K562 (cell line): ENCODE data around the gene RASAL1. TPM values are rescaled to one million over a fixed set of nuclear protein-coding genes. Genes with fewer than 3 reads are reported as not detected.
"Not testable (repeated sequence)": the region's sequence is repeated elsewhere in the genome, so short reads cannot be mapped to it uniquely, and the experiment has no call there.

ENCODE experiments used
- ATAC-seq: fragments of 200-7000 bp; cut with Tn5 transposase; 3 replicates; pipeline ENCODE4 v1.9.1; 2020; ENCODE audit warnings: moderate library complexity
- BruUV-seq: library from RNA; stranded (reverse); fragments of 400-500 nt; replicated peaks from 2 replicates; lab custom pipeline; 2021; lab: Mats Ljungman, UMichigan
- CTCF ChIA-PET: fragments of 300-600 bp; formaldehyde crosslinking; extraction: SDS; loops from one replicate; lab custom pipeline; 2021; ENCODE audit warnings: low intra/inter-chr PET ratio; lab: Yijun Ruan, JAX
- POLR2A ChIA-PET: fragments of 300-600, 350-650 bp; sonication (Branson Sonifier 250); formaldehyde crosslinking; extraction: SDS; loops from one replicate; lab custom pipeline; 2021; ENCODE audit warnings: antibody characterized with exemption, inconsistent platforms; lab: Yijun Ruan, JAX
- DNase-seq, 4 experiments: peaks; one replicate each; pipeline versions ENCODE4 v3.0.0 to v3.0.0-alpha.2; 2011 to 2018; ENCODE audit warnings: low spot score in 3 of 4, mixed read lengths in 3 of 4; ENCODE audit errors: extremely low read depth in 1 of 4
- FAIRE-seq: peaks from 2 replicates; lab custom pipeline; 2011; peaks lifted over from hg19 to GRCh38; lab: Jason Lieb, UNC
- H2AFZ ChIP-seq: 2 replicates; pipeline ENCODE4 v1.6.0; 2011; ENCODE audit warnings: low read depth, low read length, control low read depth, inconsistent platforms
- H3K27ac ChIP-seq: fragments of 200-600 bp; 3 replicates; pipeline ENCODE4 v1.8.0; 2011; ENCODE audit warnings: low read depth, mild to moderate bottlenecking, control low read depth, inconsistent platforms, low read length, moderate library complexity, mixed read lengths; ENCODE audit errors: extremely low read depth
- H3K27me3 ChIP-seq, 2 experiments: fragments of 300-600 bp in 1 of 2; 2 replicates in 1 of 2; 3 replicates in 1 of 2; pipeline versions ENCODE4 v1.6.0 to v1.8.0; 2011; ENCODE audit warnings: inconsistent platforms in 2 of 2, low read length in 2 of 2, mild to moderate bottlenecking in 1 of 2, mixed read lengths in 1 of 2, moderate library complexity in 1 of 2; ENCODE audit not compliant: control insufficient read depth in 2 of 2, insufficient read depth in 2 of 2
- H3K36me3 ChIP-seq: fragments of 300-600 bp; 3 replicates; pipeline ENCODE4 v1.8.0; 2011; ENCODE audit warnings: mild to moderate bottlenecking, low read length, inconsistent platforms; ENCODE audit not compliant: control insufficient read depth, insufficient read depth
- H3K4me1 ChIP-seq, 2 experiments: fragments of 200-600 bp in 1 of 2; replicated peaks in 1 of 2; 2 replicates in 1 of 2; 3 replicates in 1 of 2; pipeline versions ENCODE4 v1.5.1 to v1.8.0; 2011; ENCODE audit warnings: inconsistent platforms in 2 of 2, low read length in 2 of 2, mild to moderate bottlenecking in 1 of 2, mixed read lengths in 1 of 2, moderate library complexity in 1 of 2; ENCODE audit not compliant: control insufficient read depth in 2 of 2, insufficient read depth in 2 of 2
- H3K4me2 ChIP-seq: 2 replicates; pipeline ENCODE4 v1.6.1; 2011; ENCODE audit warnings: low read length, control low read depth, inconsistent platforms, mixed read lengths; ENCODE audit not compliant: insufficient read depth
- H3K4me3 ChIP-seq: fragments of 200-600 bp; sonication (generic), shearing (Covaris generic); 2 replicates; pipeline ENCODE4 v1.5.1; 2016; ENCODE audit warnings: control low read depth, inconsistent platforms
- H3K79me2 ChIP-seq: fragments of 200-600 bp; 3 replicates; pipeline ENCODE4 v1.8.0; 2011; ENCODE audit warnings: low read length, inconsistent platforms; ENCODE audit not compliant: control insufficient read depth, insufficient read depth
- H3K9ac ChIP-seq, 2 experiments: 2 replicates each; pipeline versions ENCODE4 v1.6.0 to v1.6.1; 2011; ENCODE audit warnings: low read depth in 2 of 2, low read length in 2 of 2, control low read depth in 1 of 2, inconsistent platforms in 1 of 2, mild to moderate bottlenecking in 1 of 2, mixed read lengths in 1 of 2; ENCODE audit not compliant: insufficient read depth in 1 of 2
- H3K9me1 ChIP-seq: one replicate; pipeline ENCODE4 v1.6.0; 2011; ENCODE audit warnings: inconsistent platforms, mild to moderate bottlenecking, low read length, moderate library complexity; ENCODE audit not compliant: control insufficient read depth, insufficient read depth
- H3K9me3 ChIP-seq: replicated peaks from 2 replicates; pipeline ENCODE4 v1.5.1; 2011; ENCODE audit warnings: low read depth, low read length, inconsistent platforms; ENCODE audit not compliant: control insufficient read depth, insufficient read depth
- H4K20me1 ChIP-seq: replicated peaks from 2 replicates; pipeline ENCODE4 v1.6.1; 2011; ENCODE audit warnings: low read length, inconsistent platforms, mixed read lengths; ENCODE audit not compliant: control insufficient read depth, insufficient read depth
- GABPB2 ChIP-seq: fragments of 250-450 bp; sonication (Bioruptor Pico); conservative IDR thresholded peaks from 2 replicates; pipeline ENCODE4 v1.5.1; 2021; ENCODE audit warnings: mild to moderate bottlenecking
- SRSF9 ChIP-seq: fragments of 200-400 bp; formaldehyde crosslinking; IDR thresholded peaks from 2 replicates; pipeline ENCODE4 v1.6.1; 2017; ENCODE audit warnings: low read depth, low read length, borderline replicate concordance
- ZNF143 ChIP-seq: sonication (generic); formaldehyde crosslinking; IDR thresholded peaks from 2 replicates; pipeline ENCODE4 v1.9.0; 2022; ENCODE audit warnings: mild to moderate bottlenecking, missing genetic modification reagents
- WGBS: fragments of 100-300 bp; shearing (Covaris generic); methylation state at CpG from one replicate; pipeline ENCODE4 v1.1.6; 2016; ENCODE audit warnings: low coverage, mixed read lengths; ENCODE audit not compliant: insufficient coverage; ENCODE audit errors: missing lambda C conversion rate; 5-methylcytosine and 5-hydroxymethylcytosine counted together
- in situ Hi-C: fragments of 300-500 bp; cut with MboI; formaldehyde crosslinking; loops from 4 replicates; pipeline ENCODE4 v1.15.0; 2018; ENCODE audit warnings: inconsistent platforms, mixed read lengths
- intact Hi-C: fragments of 100-400 bp; cut with micrococcal nuclease; formaldehyde crosslinking; loops from 2 replicates; pipeline ENCODE4 v1.14.2; 2022
- polyA plus RNA-seq, 8 experiments: library from polyadenylated mRNA; depleted of rRNA in 4 of 8; stranded (reverse) in 5 of 8; unstranded in 3 of 8; fragments of >200 nt; fragmentation: Nextera tagmentation in 2 of 8; fragmentation: Illumina TruSeq in 1 of 8; extraction: Ambion mirVana in 2 of 8; extraction: Trizol in 1 of 8; gene quantifications; 2 replicates each; pipeline versions ENCODE4 v1.2.1 to v1.2.3, GENCODE V29; 2011 to 2014; ENCODE audit warnings: inconsistent platforms in 1 of 8, missing spikeins in 1 of 8
- total RNA-seq, 7 experiments: library from RNA; depleted of rRNA in 6 of 7; stranded (reverse); fragments of >200 nt in 6 of 7; fragmentation: Illumina TruSeq in 2 of 7; extraction: Trizol in 2 of 7; gene quantifications; 2 replicates each; pipeline versions ENCODE4 v1.2.1 to v1.2.3, GENCODE V29; 2011 to 2021; ENCODE audit warnings: low replicate concordance in 1 of 7
- TF ChIP-seq, protein P1 (sequence below): fragments of 200-800 bp; sonication (Bioruptor generic); IDR thresholded peaks from 2 replicates; pipeline ENCODE4 v1.6.1; 2017; ENCODE audit warnings: missing genetic modification characterization, missing compliant biosample characterization

The RASAL1 gene
- total and polyA plus RNA-seq, 9 of the 15 experiments (the other 6 are each of a cell fraction or from before 2014, with no cell fraction given) = 0.06 to 0.16 (median 0.14) TPM; not detected in 6

DNA sequence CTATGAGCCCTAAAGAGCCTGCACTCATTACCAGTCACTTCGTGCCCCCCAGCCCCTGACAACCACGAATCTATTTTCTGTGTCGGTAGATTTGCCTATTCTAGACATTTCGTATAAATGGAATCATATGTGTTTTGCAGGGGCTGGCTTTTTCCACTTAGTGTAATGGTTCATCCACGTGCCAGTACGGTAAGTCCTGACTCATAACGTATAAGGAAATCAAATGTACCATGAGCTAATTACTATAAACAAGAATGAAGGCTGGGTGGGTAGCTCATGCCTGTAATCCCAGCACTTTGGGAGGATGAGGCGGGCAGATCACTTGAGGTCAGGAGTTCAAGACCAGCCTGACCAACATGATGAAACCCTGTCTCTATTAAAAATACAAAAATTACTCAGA lies 17.9 kb downstream of the RASAL1 start:
- ATAC-seq, H3K9ac ChIP-seq, H3K4me2 ChIP-seq, H3K36me3 ChIP-seq, H3K79me2 ChIP-seq, H2AFZ ChIP-seq, CTCF ChIA-PET, in situ Hi-C loops, H3K4me3 ChIP-seq, H3K9me1 ChIP-seq, H3K27ac ChIP-seq, BruUV-seq, FAIRE-seq, DNase-seq, intact Hi-C loops, H3K9me3 ChIP-seq: not testable (repeated sequence)
- Histone ChIP-seq H4K20me1 (peaks cover 13% of the 10 kb centered on the region; the same call in 1 of the 2 replicates), H3K27me3 (peaks cover 24 to 49% of the 10 kb centered on the region in 2 experiments; a peak in 4 of 5 replicates), H3K4me1 (peaks cover 0 to 15% of the 10 kb centered on the region in 2 experiments; a peak in 1 of 5 replicates)
- WGBS = 15% methylated on average over 8 of the region's 8 CpGs
- POLR2A ChIA-PET = interaction anchor here (1.0 kb wide), 1 partner anchor 11 kb away, joined by 5 read pairs; no protein-coding TSS in a partner anchor

DNA sequence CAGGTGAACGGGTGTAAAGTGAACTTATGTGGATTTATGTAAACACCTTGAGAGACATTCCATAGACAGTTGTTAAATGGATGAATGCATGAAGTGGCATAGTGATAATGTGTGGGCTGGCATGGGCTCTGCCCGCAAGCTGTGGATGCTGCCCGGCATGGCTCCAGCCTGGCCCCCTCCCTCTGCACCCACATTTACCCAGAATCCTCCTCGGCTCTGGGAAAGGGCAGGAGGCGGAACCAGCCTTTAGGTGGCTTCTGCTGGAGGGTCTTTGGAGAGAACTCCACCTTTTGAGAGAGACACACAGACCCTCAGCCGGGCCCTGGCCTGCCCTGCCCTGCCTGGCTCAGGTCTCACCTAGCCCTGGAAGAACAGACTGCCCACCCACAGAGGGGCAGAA lies 18.7 kb downstream of the RASAL1 start:
- TF ChIP-seq GABPB2 (CRISPR knock-in tag) (no peak), SRSF9 (no peak), ZNF143 (peak; percentile 67)
- TF ChIP-seq, protein P1, sequence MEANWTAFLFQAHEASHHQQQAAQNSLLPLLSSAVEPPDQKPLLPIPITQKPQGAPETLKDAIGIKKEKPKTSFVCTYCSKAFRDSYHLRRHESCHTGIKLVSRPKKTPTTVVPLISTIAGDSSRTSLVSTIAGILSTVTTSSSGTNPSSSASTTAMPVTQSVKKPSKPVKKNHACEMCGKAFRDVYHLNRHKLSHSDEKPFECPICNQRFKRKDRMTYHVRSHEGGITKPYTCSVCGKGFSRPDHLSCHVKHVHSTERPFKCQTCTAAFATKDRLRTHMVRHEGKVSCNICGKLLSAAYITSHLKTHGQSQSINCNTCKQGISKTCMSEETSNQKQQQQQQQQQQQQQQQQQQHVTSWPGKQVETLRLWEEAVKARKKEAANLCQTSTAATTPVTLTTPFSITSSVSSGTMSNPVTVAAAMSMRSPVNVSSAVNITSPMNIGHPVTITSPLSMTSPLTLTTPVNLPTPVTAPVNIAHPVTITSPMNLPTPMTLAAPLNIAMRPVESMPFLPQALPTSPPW (CRISPR knock-in tag) = peak; percentile 51; the same call in 1 of the 2 replicates
- ChIA-PET POLR2A (interaction anchor here (1.0 kb wide), 1 partner anchor 12 kb away, joined by 5 read pairs; no protein-coding TSS in a partner anchor), CTCF (no interaction called here)
- FAIRE-seq (no peak), DNase-seq (no peak), ATAC-seq (peak; percentile 79)
- no TSS peak for BruUV-seq
- intact Hi-C loops (no loop called here), in situ Hi-C loops (no loop called here)
- H3K27ac ChIP-seq = no peak overlapping the region
- no peaks in the 10 kb centered on the region for H3K9me3 ChIP-seq
- peaks cover 30 to 57% of the 10 kb centered on the region in 2 experiments; a peak in 4 of 5 replicates for H3K27me3 ChIP-seq
- peaks cover 2% of the 10 kb centered on the region for H3K9me1 ChIP-seq
- H3K4me2 ChIP-seq = peak overlapping the region; percentile 21; the same call in 1 of the 2 replicates
- 3% methylated on average over 6 of the region's 6 CpGs for WGBS
- no peak overlapping the region for H3K4me3 ChIP-seq
- no peaks in the 10 kb centered on the region for H3K36me3 ChIP-seq
- no peak overlapping the region; a peak in 1 of 4 replicates for H3K9ac ChIP-seq
- H2AFZ ChIP-seq = 0 out of 2 replicates have a peak overlapping the region, but pooled peaks have one; percentile 63
- H3K4me1 ChIP-seq = peaks cover 0 to 20% of the 10 kb centered on the region in 2 experiments; a peak in 1 of 5 replicates
- H3K79me2 ChIP-seq = no peaks in the 10 kb centered on the region
- H4K20me1 ChIP-seq = peaks cover 13% of the 10 kb centered on the region; the same call in 1 of the 2 replicates
